ENCODE data around the gene PDZD2.

Gene PDZD2

DNA sequence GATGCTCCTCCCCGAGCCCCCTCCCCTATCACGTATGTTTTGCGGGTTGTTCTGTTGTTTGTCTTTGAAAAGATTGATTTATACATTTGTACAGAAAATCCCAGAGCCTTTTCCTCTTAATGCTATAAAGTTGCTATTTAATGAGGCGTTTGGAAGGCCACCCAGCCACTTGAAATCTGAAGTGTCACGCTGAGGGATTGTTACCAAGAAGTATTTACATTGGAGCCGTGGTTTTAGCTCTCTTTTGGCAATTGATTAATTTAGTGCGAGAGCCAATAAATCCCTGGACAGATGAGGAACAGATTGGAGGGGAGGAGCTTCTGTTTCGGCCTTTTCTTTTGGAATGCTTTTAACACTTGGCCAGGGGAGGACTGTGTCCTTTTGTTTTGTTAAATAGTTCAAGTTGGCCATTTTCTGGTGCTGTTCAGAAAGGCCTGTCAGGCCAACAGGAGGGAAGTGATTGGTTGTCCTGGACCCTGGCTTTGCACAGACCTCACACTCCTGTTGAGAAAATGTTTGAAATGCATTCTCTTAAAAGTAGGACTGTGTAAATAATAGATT lies 250.2 kb downstream of the PDZD2 start:
- no peak for DNase-seq

- DNase-seq: no peak
Observed at GRCh38 chr5:31890046-31890445, 251.1 kb downstream of the PDZD2 start.

GRCh38 chr5:31894141-31894540 lies 255.2 kb downstream of the PDZD2 start:
- no peak for DNase-seq

DNA sequence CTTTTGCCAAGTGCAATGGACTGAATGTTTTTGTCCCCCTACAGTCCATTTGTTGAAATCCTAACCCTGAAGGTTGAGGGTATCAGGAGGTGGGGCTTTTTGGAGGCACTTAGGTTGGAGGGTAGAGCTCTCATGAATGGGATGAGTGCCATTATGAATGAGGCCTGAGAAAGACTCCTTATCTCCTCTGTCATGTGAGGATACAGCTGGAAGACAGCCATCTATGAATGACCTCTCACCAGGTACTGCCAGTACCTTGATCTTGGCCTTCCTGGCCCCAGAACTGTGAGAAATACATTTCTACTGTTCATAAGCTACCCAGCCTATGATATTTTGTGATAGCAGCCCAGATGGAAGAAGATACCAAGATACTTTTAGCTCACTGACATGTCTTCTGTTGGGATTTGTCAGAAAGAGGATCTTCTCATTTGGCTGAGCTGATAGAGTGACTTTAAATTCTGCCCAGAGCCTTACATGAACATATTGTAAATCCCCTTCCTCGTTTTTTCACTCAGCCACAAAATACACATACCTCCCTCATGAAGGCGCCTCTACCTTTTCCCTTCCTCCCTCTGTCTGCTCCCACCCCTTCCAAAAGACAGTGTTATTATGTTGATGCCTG lies 256.4 kb downstream of the PDZD2 start:
- no peak for DNase-seq

- DNase-seq: no peak
Observed at GRCh38 chr5:31898036-31898632, 259.2 kb downstream of the PDZD2 start.

DNA sequence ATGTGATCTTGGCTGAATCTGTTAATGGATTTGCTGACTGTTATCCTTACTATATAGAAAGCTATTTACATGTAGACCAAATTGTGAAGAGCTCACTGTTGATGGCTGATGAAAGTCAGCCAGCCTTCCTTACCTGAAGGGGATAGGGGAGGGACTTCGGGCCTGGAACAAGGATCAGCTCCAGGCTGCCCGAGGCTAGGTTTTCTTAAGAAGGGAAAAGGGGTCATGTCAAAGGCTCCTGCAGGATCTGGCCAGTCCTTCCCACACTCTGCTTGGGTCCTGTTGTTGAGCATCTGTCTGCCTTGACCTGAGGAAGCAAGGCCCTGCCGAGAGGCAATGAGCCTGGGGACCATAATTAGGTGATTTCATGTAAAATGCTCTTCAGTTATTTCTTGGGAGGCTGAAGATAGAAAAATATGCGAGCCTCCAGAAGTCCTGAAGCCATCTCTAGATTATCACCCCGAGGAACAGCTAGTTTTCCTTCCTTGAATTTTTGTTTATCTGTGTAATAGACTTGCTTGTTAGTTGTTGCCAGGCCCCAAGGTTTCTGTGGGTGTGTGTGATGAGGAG lies 261.4 kb downstream of the PDZD2 start:
- DNase-seq: no peak

DNA sequence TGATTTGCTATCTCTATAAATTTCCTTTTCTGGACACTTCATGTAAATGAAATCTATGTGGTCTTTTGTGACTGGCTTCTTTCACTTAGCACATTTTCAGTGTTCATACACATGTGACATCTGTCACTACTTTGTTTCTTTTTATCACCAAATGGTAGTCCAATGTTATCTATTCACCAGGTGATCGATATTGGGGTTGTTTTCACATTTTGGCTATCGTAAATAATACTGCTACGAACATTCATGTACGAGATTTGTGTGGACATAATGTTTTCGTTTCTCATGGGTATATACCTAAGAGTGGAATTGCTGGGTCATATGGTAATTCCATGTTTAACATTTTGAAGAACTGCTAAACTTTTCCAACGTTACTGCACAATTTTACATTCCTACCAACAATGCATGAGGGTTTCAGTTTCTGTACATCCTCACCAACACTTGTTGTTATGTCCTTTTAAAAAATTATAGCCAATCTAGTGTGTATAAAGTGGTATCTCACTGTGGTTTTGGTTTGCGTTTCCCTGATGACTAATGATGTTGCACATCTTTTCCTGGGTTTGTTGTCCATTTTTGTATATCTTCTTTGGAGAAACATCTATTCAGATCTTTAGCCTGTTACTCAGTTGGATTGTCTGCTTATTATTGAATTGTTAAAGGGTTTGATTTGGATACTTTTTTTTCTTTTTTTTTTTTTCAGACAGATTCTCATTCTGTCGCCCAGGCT lies 263.0 kb downstream of the PDZD2 start:
- DNase-seq: no peak

DNA sequence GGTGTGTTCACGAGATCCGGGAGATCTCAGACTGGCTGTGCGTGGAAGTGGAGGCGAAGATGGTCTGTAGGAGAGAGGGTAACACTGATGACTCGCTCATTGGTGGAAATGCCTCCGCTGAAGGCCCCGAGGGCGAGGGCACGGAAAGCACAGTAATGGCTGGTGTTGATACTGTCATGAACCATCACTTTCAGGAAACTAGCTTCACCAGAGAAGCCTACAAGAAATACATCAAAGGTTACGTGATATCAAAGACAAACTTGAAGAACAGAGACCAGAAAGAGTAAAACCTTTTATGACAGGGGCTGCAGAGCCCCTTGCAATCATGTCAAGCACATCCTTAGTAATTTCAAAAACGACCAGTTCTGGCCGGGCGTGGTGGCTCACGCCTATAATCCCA lies 269.5 kb downstream of the PDZD2 start:
- no peak for DNase-seq

DNA sequence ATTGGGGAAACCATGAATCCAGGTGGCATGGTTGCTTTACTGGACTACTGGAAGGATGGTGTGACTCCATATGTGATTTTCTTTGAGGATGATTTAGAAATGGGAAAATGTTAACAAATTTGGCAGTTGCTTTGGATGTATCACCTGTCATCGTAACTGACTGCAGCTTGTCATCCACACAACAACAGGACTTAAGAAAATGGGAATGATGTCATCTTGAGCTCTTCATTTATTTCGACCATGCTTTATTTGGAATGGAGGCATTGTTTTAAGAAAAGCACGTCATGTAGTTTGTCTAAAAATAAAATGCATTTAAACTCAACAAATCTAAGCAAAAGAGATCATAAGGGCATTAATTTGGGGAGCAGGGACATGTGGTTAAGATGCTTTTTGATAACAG lies 270.1 kb downstream of the PDZD2 start:
- no peak for DNase-seq

- DNase-seq: no peak
Observed at GRCh38 chr5:31911291-31912265, 272.6 kb downstream of the PDZD2 start.

- no peak for DNase-seq
Observed at GRCh38 chr5:31913808-31914207, 274.9 kb downstream of the PDZD2 start.

GRCh38 chr5:31916327-31916726 lies 277.4 kb downstream of the PDZD2 start:
- no peak for DNase-seq

DNA sequence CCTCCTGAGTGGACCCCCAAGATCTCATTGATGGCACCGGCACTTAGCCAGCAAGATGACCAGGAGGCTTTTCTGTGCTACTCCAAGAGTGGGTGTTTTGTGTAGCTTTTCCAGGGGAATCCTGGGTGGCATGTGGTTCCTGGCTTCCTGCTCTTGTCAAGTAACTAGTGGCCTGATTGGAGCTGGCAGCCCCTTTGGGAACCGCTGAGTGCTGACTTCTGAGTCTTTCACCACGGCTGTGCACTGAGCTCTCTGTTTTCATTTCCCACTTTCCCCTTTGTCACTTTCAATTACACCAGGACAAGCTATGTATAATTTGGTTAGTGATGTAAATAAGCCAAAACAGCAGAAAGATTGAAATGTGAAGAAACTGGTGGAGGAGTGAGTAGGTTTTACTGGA lies 279.8 kb downstream of the PDZD2 start:
- no peak for DNase-seq

DNA sequence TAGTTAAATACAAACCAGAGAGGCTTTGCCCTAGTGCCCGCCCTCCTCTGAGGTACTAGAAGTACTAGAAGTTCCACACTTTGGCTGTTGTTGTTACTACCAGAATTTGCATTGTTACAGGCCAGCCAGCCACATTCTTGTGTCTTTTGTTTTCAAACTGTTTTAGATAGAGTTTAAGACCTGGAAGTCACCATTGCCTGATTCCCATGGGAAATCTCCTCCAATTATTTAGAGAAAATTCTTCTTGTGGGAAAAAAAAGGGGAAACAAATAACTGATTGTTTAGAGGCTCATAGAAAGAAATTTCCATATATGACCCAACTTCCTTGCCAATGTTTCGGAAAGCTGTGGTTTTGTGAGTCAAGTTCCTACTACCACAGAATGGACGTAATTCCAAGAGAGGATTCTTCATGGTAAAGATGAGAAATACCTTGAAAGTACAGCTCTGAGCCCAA lies 282.9 kb downstream of the PDZD2 start:
- no peak for DNase-seq

- DNase-seq: no peak
Observed at GRCh38 chr5:31924005-31924404, 285.1 kb downstream of the PDZD2 start.

DNA sequence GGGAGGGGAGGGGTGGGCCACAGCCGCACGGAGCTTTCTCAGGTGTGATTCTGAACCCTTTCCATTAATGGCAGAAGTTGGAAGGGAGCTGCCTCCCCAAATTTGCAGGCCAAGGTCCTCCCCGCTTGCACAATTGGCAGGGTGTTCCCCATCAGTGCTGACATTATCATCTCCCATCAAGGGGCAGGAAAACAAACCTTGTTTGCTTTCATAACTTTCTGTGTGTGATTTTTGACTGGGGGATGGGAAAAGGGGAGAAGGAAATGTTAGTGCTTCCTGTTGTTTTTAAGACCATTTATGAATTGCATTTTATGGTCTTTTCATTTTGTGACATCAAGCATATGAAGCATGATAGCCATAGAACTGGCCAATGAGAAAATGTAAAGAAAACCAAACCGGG lies 292.9 kb downstream of the PDZD2 start:
- no peak for DNase-seq

DNA sequence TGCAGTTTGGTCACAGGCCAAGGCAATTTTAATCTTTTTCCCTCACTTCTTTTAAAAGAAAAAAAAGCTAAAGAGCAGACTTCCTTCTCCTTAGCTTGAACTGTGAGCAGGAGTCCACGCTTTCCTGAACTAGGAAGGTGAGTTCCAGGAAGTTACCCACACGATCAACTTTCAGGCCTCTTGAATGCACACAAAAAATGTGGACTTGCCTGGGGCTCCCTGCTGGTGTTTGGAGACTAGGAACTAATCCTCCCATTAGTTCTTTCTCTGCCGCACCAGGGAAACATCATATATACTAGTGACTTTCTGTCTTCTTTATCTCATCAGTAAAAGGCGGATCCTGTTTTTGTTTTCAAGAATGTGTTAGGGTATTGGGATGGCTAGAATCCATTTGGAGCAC lies 295.2 kb downstream of the PDZD2 start:
- no peak for DNase-seq

- DNase-seq: no peak
Observed at GRCh38 chr5:31935496-31936369, 296.8 kb downstream of the PDZD2 start.

DNA sequence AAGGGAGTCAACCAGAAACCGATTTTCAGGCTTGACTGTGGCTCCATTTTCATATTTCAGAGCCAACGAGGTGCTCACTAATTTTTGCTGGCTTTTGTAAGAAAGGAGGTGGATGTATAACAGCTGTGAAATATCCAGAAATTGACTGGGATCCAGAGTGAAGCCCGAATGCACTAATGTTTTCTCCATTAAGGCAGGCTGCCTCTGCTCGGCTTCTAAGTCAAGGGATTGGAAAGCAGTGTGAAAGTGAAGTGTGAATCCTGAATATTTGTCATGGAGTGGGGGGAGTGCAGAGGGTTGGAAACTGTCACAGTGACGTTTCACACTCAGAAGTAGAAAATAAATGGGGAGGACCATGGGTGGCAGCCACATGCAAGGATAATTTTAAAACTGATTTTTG lies 297.8 kb downstream of the PDZD2 start:
- no peak for DNase-seq

DNA sequence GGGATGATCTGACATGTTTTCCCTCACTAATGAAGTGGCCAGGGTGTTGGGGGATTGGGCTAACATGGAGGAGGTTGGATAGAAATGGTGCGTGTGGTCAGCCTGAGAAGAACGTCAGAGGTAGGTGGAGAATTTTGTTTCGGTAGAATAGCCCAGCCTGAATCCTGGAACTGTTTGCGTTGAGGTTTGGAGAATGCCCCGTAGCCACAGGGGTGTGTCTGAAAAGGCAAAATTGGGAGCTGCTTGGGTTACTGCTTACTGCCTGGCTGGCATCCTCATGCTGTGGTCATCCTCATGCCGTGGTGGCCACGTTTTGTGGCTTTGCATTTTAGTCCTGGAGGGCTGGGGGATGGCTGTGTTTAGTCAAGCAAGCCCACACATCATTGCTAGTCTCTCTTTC lies 298.3 kb downstream of the PDZD2 start:
- DNase-seq: no peak

- no peak for DNase-seq
Observed at GRCh38 chr5:31937703-31938102, 298.8 kb downstream of the PDZD2 start.
